HepG2 (cell line): ENCODE measurements around the gene ELAC2. TPM values are rescaled to one million over a fixed set of nuclear protein-coding genes. Genes with fewer than 3 reads are reported as not detected.
A peak's percentile ranks its signal among the peaks of the same experiment; 100 is the strongest.

Experiments
- ATAC-seq: fragments of 200-7000 bp; cut with Tn5 transposase; 3 replicates; pipeline ENCODE4 v1.9.1; 2020; ENCODE audit warnings: mild to moderate bottlenecking, moderate library complexity
- Bru-seq: library from RNA; stranded (reverse); fragments of 400-500 nt; gene quantifications from one replicate; lab custom pipeline; 2021; lab: Mats Ljungman, UMichigan
- BruChase-seq, 2 experiments: library from RNA; stranded (reverse); fragments of 400-500 nt; gene quantifications; one replicate each; lab custom pipeline; 2021; lab: Mats Ljungman, UMichigan
- BruUV-seq: library from RNA; stranded (reverse); fragments of 400-500 nt; replicated peaks from 2 replicates; lab custom pipeline; 2021; lab: Mats Ljungman, UMichigan
- CTCF ChIA-PET: fragments of 300-600 bp; formaldehyde crosslinking; extraction: SDS; loops from one replicate; lab custom pipeline; 2021; ENCODE audit warnings: low total read pairs, inconsistent platforms, low intra/inter-chr PET ratio; lab: Yijun Ruan, JAX
- POLR2A ChIA-PET: fragments of 350-600 bp; sonication (Branson Sonifier 250); formaldehyde crosslinking; loops from one replicate; lab custom pipeline; 2020; ENCODE audit warnings: antibody characterized with exemption, inconsistent platforms; lab: Yijun Ruan, JAX
- DNase-seq: peaks from one replicate; pipeline ENCODE4 v3.0.0-alpha.2; 2015; ENCODE audit warnings: low spot score
- FAIRE-seq: peaks from 3 replicates; lab custom pipeline; 2011; peaks lifted over from hg19 to GRCh38; lab: Jason Lieb, UNC
- H2AFZ ChIP-seq: one replicate; pipeline ENCODE4 v1.6.1; 2011; ENCODE audit warnings: low read length, inconsistent platforms
- H3K27ac ChIP-seq: fragments of 300-600 bp; 3 replicates; pipeline ENCODE4 v1.8.0; 2011; ENCODE audit warnings: mixed run types, mild to moderate bottlenecking, mixed read lengths, low read length, inconsistent platforms; ENCODE audit not compliant: insufficient read depth; ENCODE audit errors: extremely low read length
- H3K27me3 ChIP-seq, 2 experiments: fragments of 200-600 bp in 1 of 2; 2 replicates in 1 of 2; 3 replicates in 1 of 2; pipeline versions ENCODE4 v1.6.0 to v1.8.0; 2011; ENCODE audit warnings: low read length in 2 of 2, mild to moderate bottlenecking in 2 of 2, moderate library complexity in 2 of 2, inconsistent platforms in 1 of 2; ENCODE audit not compliant: insufficient read depth in 2 of 2, control insufficient read depth in 1 of 2
- H3K36me3 ChIP-seq, 2 experiments: fragments of 200-600 bp in 1 of 2; replicated peaks in 1 of 2; 2 replicates in 1 of 2; 3 replicates in 1 of 2; pipeline versions ENCODE4 v1.5.1 to v1.8.0; 2011; ENCODE audit warnings: low read length in 2 of 2, inconsistent platforms in 1 of 2; ENCODE audit not compliant: insufficient read depth in 2 of 2, control insufficient read depth in 1 of 2
- H3K4me1 ChIP-seq: 2 replicates; pipeline ENCODE4 v1.5.1; 2012; ENCODE audit warnings: low read length, inconsistent platforms; ENCODE audit not compliant: insufficient read depth
- H3K4me2 ChIP-seq: 2 replicates; pipeline ENCODE4 v1.6.0; 2011; ENCODE audit warnings: low read depth, low read length, inconsistent platforms
- H3K4me3 ChIP-seq, 3 experiments: fragments of 200-600 bp in 1 of 3; sonication (generic), shearing (Covaris generic) in 1 of 3; replicated peaks in 1 of 3; 2 replicates each; pipeline ENCODE4 v1.5.1; 2011 to 2016; ENCODE audit warnings: low read length in 3 of 3, inconsistent platforms in 2 of 3, low read depth in 2 of 3, mild to moderate bottlenecking in 2 of 3, control low read depth in 1 of 3, mixed read lengths in 1 of 3; ENCODE audit not compliant: insufficient read depth in 1 of 3
- H3K79me2 ChIP-seq: one replicate; pipeline ENCODE4 v1.6.1; 2011; ENCODE audit warnings: low read length, inconsistent platforms; ENCODE audit not compliant: insufficient read depth
- H3K9ac ChIP-seq: 2 replicates; pipeline ENCODE4 v1.6.0; 2011; ENCODE audit warnings: mild to moderate bottlenecking, low read depth, low read length, inconsistent platforms; ENCODE audit not compliant: insufficient read depth
- H3K9me3 ChIP-seq: 2 replicates; pipeline ENCODE4 v1.5.1; 2012; ENCODE audit warnings: mild to moderate bottlenecking, low read length
- H4K20me1 ChIP-seq: 2 replicates; pipeline ENCODE4 v1.6.0; 2011; ENCODE audit warnings: inconsistent platforms, mild to moderate bottlenecking, low read length, moderate library complexity; ENCODE audit not compliant: insufficient read depth
- GTF3A ChIP-seq: sonication (generic); formaldehyde crosslinking; conservative IDR thresholded peaks from 2 replicates; pipeline ENCODE4 v1.4.0; 2020; ENCODE audit warnings: mild to moderate bottlenecking, missing genetic modification reagents
- KLF16 ChIP-seq, 2 experiments: sonication (generic) in 1 of 2; formaldehyde crosslinking in 1 of 2; IDR thresholded peaks; 2 replicates each; pipeline versions ENCODE4 v1.6.1 to v1.8.0; 2016 to 2023; ENCODE audit warnings: missing genetic modification reagents in 2 of 2, missing compliant biosample characterization in 1 of 2
- SOX13 ChIP-seq, 3 experiments: fragments of 450-650 bp in 1 of 3; sonication (generic) in 1 of 3; formaldehyde crosslinking in 1 of 3; IDR thresholded peaks in 2 of 3; conservative IDR thresholded peaks in 1 of 3; 2 replicates each; pipeline versions ENCODE4 v1.5.0 to v1.6.1; 2016 to 2020; ENCODE audit warnings: antibody characterized with exemption in 1 of 3, mild to moderate bottlenecking in 1 of 3, missing compliant biosample characterization in 1 of 3, missing genetic modification reagents in 1 of 3, moderate library complexity in 1 of 3
- TEAD3 ChIP-seq: optimal IDR thresholded peaks from 2 replicates; pipeline ENCODE3; 2016; ENCODE audit warnings: borderline replicate concordance
- ZNF841 ChIP-seq: sonication (generic); formaldehyde crosslinking; IDR thresholded peaks from 2 replicates; pipeline ENCODE4 v1.8.1; 2023; ENCODE audit warnings: missing genetic modification reagents, borderline replicate concordance
- ZSCAN29 ChIP-seq: sonication (generic); formaldehyde crosslinking; conservative IDR thresholded peaks from 2 replicates; pipeline ENCODE4 v1.4.0; 2020; ENCODE audit warnings: mild to moderate bottlenecking, missing genetic modification reagents
- ZSCAN31 ChIP-seq: sonication (generic); formaldehyde crosslinking; IDR thresholded peaks from 2 replicates; pipeline ENCODE4 v1.5.0; 2020; ENCODE audit warnings: low read depth, mild to moderate bottlenecking, missing genetic modification reagents
- whole genome bisulfite sequencing: methylation state at CpG from one replicate; pipeline ENCODE4 v1.1.6; 2017; ENCODE audit warnings: low lambda C conversion rate; 5-methylcytosine and 5-hydroxymethylcytosine counted together
- in situ Hi-C: cut with HindIII; loops from 2 replicates; pipeline ENCODE4 v1.10.0; 2017; ENCODE audit warnings: low pct_unique_long_range_greater_than_20kb; ENCODE audit not compliant: extremely low pct_ligation_motif_present
- intact Hi-C: fragments of 100-400 bp; cut with micrococcal nuclease; formaldehyde crosslinking; loops from one replicate; pipeline ENCODE4 v1.10.0; 2022; ENCODE audit not compliant: unreplicated experiment
- long read RNA-seq, 2 experiments: library from RNA in 1 of 2; library from polyadenylated mRNA in 1 of 2; stranded (forward) in 1 of 2; unstranded in 1 of 2; transcript quantifications; one replicate each; pipeline ENCODE4 v2.0.0, GENCODE V29; 2019 to 2022
- polyA minus RNA-seq, 3 experiments: library from RNA; depleted of rRNA, polyadenylated mRNA; stranded (reverse); fragments of >200 nt; gene quantifications; 2 replicates each; pipeline ENCODE4 v1.2.3, GENCODE V29; 2011; ENCODE audit warnings: low replicate concordance in 1 of 3
- polyA plus RNA-seq, 8 experiments: library from polyadenylated mRNA; depleted of rRNA in 3 of 8; stranded (reverse) in 7 of 8; unstranded in 1 of 8; fragments of >200 nt; fragmentation: Illumina TruSeq in 4 of 8; extraction: Trizol in 4 of 8; gene quantifications; 2 replicates each; pipeline versions ENCODE4 v1.2.1 to v1.2.3, GENCODE V29; 2011 to 2016; ENCODE audit warnings: low read depth in 4 of 8, missing spikeins in 1 of 8, mixed read lengths in 1 of 8; ENCODE audit not compliant: insufficient read depth in 1 of 8
- total RNA-seq, 5 experiments: library from RNA; depleted of rRNA; stranded (reverse); fragments of >200 nt; fragmentation: Illumina TruSeq; extraction: Trizol; gene quantifications; 2 replicates each; pipeline ENCODE4 v1.2.3, GENCODE V29; 2016; ENCODE audit warnings: low read depth in 1 of 5
- TF ChIP-seq, protein P1 (sequence below): sonication (generic); formaldehyde crosslinking; IDR thresholded peaks from 2 replicates; pipeline ENCODE4 v1.9.0; 2022; ENCODE audit warnings: missing genetic modification reagents, mild to moderate bottlenecking, borderline replicate concordance
- TF ChIP-seq, protein P2 (sequence below): sonication (generic); formaldehyde crosslinking; IDR thresholded peaks from 2 replicates; pipeline ENCODE4 v1.8.1; 2023; ENCODE audit warnings: missing genetic modification reagents, mild to moderate bottlenecking, borderline replicate concordance

Gene ELAC2, protein sequence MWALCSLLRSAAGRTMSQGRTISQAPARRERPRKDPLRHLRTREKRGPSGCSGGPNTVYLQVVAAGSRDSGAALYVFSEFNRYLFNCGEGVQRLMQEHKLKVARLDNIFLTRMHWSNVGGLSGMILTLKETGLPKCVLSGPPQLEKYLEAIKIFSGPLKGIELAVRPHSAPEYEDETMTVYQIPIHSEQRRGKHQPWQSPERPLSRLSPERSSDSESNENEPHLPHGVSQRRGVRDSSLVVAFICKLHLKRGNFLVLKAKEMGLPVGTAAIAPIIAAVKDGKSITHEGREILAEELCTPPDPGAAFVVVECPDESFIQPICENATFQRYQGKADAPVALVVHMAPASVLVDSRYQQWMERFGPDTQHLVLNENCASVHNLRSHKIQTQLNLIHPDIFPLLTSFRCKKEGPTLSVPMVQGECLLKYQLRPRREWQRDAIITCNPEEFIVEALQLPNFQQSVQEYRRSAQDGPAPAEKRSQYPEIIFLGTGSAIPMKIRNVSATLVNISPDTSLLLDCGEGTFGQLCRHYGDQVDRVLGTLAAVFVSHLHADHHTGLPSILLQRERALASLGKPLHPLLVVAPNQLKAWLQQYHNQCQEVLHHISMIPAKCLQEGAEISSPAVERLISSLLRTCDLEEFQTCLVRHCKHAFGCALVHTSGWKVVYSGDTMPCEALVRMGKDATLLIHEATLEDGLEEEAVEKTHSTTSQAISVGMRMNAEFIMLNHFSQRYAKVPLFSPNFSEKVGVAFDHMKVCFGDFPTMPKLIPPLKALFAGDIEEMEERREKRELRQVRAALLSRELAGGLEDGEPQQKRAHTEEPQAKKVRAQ
- total RNA-seq (2016; rRNA removed; fragmentation: Illumina TruSeq; extraction: Trizol), result 42.9 and 50.4 TPM in 2 replicates
- total RNA-seq (2016; cell fraction: cytosol; rRNA removed; fragmentation: Illumina TruSeq; extraction: Trizol; ENCODE audit: low read depth), result 6.8 and 7.4 TPM in 2 replicates
- total RNA-seq (2016; cell fraction: insoluble cytoplasmic fraction; rRNA removed; fragmentation: Illumina TruSeq; extraction: Trizol), result 38.0 and 55.2 TPM in 2 replicates
- total RNA-seq (2016; cell fraction: membrane; rRNA removed; fragmentation: Illumina TruSeq; extraction: Trizol), result 14.0 and 16.1 TPM in 2 replicates
- 48.8 and 59.2 TPM in 2 replicates for total RNA-seq (2016; cell fraction: nucleus; rRNA removed; fragmentation: Illumina TruSeq; extraction: Trizol)
- polyA plus RNA-seq (2011; rRNA removed), result 35.6 and 45.1 TPM in 2 replicates
- polyA plus RNA-seq (2011; cell fraction: cytosol; rRNA removed), result 30.3 and 39.0 TPM in 2 replicates
- 95.9 and 116 TPM in 2 replicates for polyA plus RNA-seq (2011; cell fraction: nucleus; rRNA removed)
- 21.6 and 29.3 TPM in 2 replicates for polyA plus RNA-seq (2012)
- polyA plus RNA-seq (2016; cell fraction: cytosol; fragmentation: Illumina TruSeq; extraction: Trizol; ENCODE audit: low read depth), result 4.0 and 5.6 TPM in 2 replicates
- polyA plus RNA-seq (2016; cell fraction: insoluble cytoplasmic fraction; fragmentation: Illumina TruSeq; extraction: Trizol; ENCODE audit: low read depth), result 33.5 and 45.6 TPM in 2 replicates
- polyA plus RNA-seq (2016; cell fraction: membrane; fragmentation: Illumina TruSeq; extraction: Trizol; ENCODE audit: low read depth), result 8.1 and 11.5 TPM in 2 replicates
- polyA plus RNA-seq (2016; cell fraction: nucleus; fragmentation: Illumina TruSeq; extraction: Trizol; ENCODE audit: insufficient read depth, low read depth), result 86.8 and 92.4 TPM in 2 replicates
- 155 and 322 TPM in 2 replicates for polyA minus RNA-seq (2011; rRNA and poly(A)+ RNA removed; ENCODE audit: low replicate concordance)
- polyA minus RNA-seq (2011; cell fraction: cytosol; rRNA and poly(A)+ RNA removed), result 23.6 and 23.8 TPM in 2 replicates
- polyA minus RNA-seq (2011; cell fraction: nucleus; rRNA and poly(A)+ RNA removed), result 42.5 and 49.9 TPM in 2 replicates
- Bru-seq, nascent RNA, result percentile 77 among the genes with signal in this experiment
- percentile 82 among the genes with signal in this experiment for BruChase-seq, experiment 1, labeled RNA remaining after a 6-hour chase
- percentile 80 among the genes with signal in this experiment for BruChase-seq, experiment 2, labeled RNA remaining after a 2-hour chase
- long read RNA-seq, experiment 1, transcript ELAC2-201 (24 exons, 3,148 nt), result major isoform, 42 of 70 reads
- long read RNA-seq, experiment 1, partial matches to known transcripts, result 14 of 70 reads
- long read RNA-seq, experiment 1, other reads (novel, unspliced or antisense), result 14 of 70 reads
- long read RNA-seq, experiment 2, transcript ELAC2-201 (24 exons, 3,148 nt), result major isoform, 27 of 97 reads
- long read RNA-seq, experiment 2, partial matches to known transcripts, result 32 of 97 reads
- long read RNA-seq, experiment 2, other reads (novel, unspliced or antisense), result 37 of 97 reads

DNA sequence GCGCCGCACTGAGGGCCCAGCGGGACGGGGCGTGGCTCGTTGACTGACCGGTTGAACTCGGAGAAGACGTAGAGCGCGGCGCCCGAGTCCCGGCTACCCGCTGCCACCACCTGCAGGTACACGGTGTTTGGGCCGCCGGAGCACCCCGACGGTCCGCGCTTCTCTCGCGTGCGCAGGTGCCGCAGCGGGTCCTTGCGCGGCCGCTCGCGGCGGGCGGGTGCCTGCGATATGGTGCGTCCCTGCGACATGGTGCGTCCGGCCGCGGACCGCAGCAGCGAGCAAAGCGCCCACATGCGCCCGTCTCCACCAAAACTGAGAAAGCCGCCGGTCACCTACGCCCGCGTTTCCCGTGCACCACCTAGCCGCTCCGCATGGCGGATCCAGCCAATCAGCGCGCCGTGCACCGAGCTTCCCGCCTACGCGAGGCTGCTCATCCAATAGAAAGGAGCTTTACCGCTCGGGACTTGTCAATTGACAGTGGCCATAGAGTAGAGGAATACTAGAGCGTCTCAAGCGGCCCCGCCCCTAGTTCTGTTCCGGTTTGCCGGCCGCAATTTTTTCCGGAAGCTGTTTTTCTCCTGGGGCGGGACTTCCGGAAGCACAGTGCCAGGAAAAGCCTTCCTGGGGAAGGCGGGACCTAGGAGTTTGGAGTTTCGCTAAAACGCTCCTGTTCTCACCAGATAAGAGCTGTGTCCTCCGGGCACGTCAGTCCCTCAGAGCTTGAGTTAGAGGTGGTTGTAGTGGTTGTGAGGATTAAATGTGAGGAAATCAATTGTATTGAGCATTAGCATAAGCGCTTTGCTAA, at the start of gene ELAC2:
TSS of gene ELAC2 (minus strand) at position 373 of the 805 bp plus-strand sequence. CDS start at position 293, 80 bp downstream.
- peaks cover 8 to 33% of the 10 kb centered on the region in 2 experiments for H3K36me3 ChIP-seq
- H3K79me2 ChIP-seq, result peaks cover 5% of the 10 kb centered on the region
- in situ Hi-C loops (no loop called here), intact Hi-C loops (no loop called here)
- H3K4me1 ChIP-seq, result peaks cover 22% of the 10 kb centered on the region
- H3K9ac ChIP-seq, result peak within 1 kb of the TSS; percentile 90
- peak within 1 kb of the TSS; percentile 97 for H2AFZ ChIP-seq
- ChIA-PET CTCF (no interaction called here), POLR2A (interaction anchor here (0.6 to 1.9 kb wide), 13 partner anchors 9 to 1288 kb away, joined by 3 to 9 read pairs (median 5); partner anchors contain the start of gene ZNF18)
- BruUV-seq, result no TSS peak
- peak; percentile 97 for DNase-seq
- peak within 1 kb of the TSS; percentile 71 to 94 (median 94) for H3K4me3 ChIP-seq
- WGBS, result 1% methylated on average over 13 of the region's 79 CpGs
- no peaks in the 10 kb centered on the region for H3K9me3 ChIP-seq
- FAIRE-seq, result peak; percentile 75
- ATAC-seq, result peak; percentile 99
- H3K27ac ChIP-seq, result peak within 1 kb of the TSS; percentile 80
- no peaks in the 10 kb centered on the region for H4K20me1 ChIP-seq
- H3K4me2 ChIP-seq, result peak within 1 kb of the TSS; percentile 88
- H3K27me3 ChIP-seq, result no peaks in the 10 kb centered on the region; a peak in 1 of 5 replicates
- TF ChIP-seq GTF3A (CRISPR knock-in tag), result no peak
- TF ChIP-seq KLF16 (CRISPR knock-in tag; IDR thresholded peaks at IDR 0.05), result peak; percentile 45 to 55; a peak in 2 of 4 replicates
- TF ChIP-seq, protein P1, sequence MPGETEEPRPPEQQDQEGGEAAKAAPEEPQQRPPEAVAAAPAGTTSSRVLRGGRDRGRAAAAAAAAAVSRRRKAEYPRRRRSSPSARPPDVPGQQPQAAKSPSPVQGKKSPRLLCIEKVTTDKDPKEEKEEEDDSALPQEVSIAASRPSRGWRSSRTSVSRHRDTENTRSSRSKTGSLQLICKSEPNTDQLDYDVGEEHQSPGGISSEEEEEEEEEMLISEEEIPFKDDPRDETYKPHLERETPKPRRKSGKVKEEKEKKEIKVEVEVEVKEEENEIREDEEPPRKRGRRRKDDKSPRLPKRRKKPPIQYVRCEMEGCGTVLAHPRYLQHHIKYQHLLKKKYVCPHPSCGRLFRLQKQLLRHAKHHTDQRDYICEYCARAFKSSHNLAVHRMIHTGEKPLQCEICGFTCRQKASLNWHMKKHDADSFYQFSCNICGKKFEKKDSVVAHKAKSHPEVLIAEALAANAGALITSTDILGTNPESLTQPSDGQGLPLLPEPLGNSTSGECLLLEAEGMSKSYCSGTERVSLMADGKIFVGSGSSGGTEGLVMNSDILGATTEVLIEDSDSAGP (CRISPR knock-in tag), result peak; percentile 83
- TF ChIP-seq, protein P2, sequence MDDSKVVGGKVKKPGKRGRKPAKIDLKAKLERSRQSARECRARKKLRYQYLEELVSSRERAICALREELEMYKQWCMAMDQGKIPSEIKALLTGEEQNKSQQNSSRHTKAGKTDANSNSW (CRISPR knock-in tag), result peak; percentile 29; the same call in 1 of the 2 replicates
- no peak for TF ChIP-seq ZSCAN29 (CRISPR knock-in tag)
- TF ChIP-seq SOX13 (IDR thresholded peaks at IDR 0.05), result no peak
- TF ChIP-seq SOX13 (CRISPR knock-in tag; conservative IDR thresholded peaks at IDR 0.05 in 1 of 2, IDR thresholded peaks at IDR 0.05 in 1 of 2), result peak in 1 of 2 experiments; percentile 6; a peak in 2 of 4 replicates
- TF ChIP-seq ZSCAN31 (CRISPR knock-in tag), result no peak
- no peak for TF ChIP-seq ZNF841 (CRISPR knock-in tag)
- no peak for TF ChIP-seq TEAD3 (CRISPR knock-in tag)
